HG03095 (cell line): ENCODE data around the gene BRAT1.
A peak's percentile ranks its signal among the peaks of the same experiment; 100 is the strongest.
"Not testable (repeated sequence)": the region's sequence is repeated elsewhere in the genome, so short reads cannot be mapped to it uniquely, and the experiment has no call there.

Experiments
- ATAC-seq: cut with Tn5 transposase; IDR thresholded peaks from one replicate; pipeline ENCODE4 v1.9.1; 2021; ENCODE audit warnings: moderate library complexity; ENCODE audit not compliant: unreplicated experiment

Gene BRAT1

GRCh38 chr7:2555121-2556052, at the start of gene BRAT1:
Gene BRAT1 (minus strand): TSS chr7:2555524. CDS start chr7:2554431, 1,093 bp downstream.
- peak; percentile 68 for ATAC-seq

- no peak for ATAC-seq
Measured at GRCh38 chr7:2604608-2605174, 49.4 kb upstream of the BRAT1 start.

GRCh38 chr7:2603044-2603965, 48.0 kb upstream of the BRAT1 start:
- no peak for ATAC-seq

GRCh38 chr7:2602406-2603043, 47.2 kb upstream of the BRAT1 start:
- ATAC-seq: no peak

GRCh38 chr7:2601907-2602306, 46.6 kb upstream of the BRAT1 start:
- ATAC-seq: no peak

- ATAC-seq: no peak
Measured at GRCh38 chr7:2601065-2601464, 45.7 kb upstream of the BRAT1 start.

GRCh38 chr7:2598154-2598823, 43.0 kb upstream of the BRAT1 start:
- ATAC-seq: no peak

GRCh38 chr7:2597273-2597640, 41.9 kb upstream of the BRAT1 start:
- no peak for ATAC-seq

- ATAC-seq: no peak
Measured at GRCh38 chr7:2596464-2597272, 41.3 kb upstream of the BRAT1 start.

GRCh38 chr7:2595258-2595860, 40.0 kb upstream of the BRAT1 start:
- ATAC-seq: no peak

- ATAC-seq: no peak
Measured at GRCh38 chr7:2594599-2594998, 39.3 kb upstream of the BRAT1 start.

GRCh38 chr7:2593036-2593727, 37.9 kb upstream of the BRAT1 start:
- no peak for ATAC-seq

GRCh38 chr7:2592375-2592865, 37.1 kb upstream of the BRAT1 start:
- ATAC-seq: no peak

- ATAC-seq: not testable (repeated sequence)
Measured at GRCh38 chr7:2589941-2590340, 34.6 kb upstream of the BRAT1 start.

GRCh38 chr7:2589341-2589740, 34.0 kb upstream of the BRAT1 start:
- ATAC-seq: no peak

GRCh38 chr7:2587778-2588177, 32.5 kb upstream of the BRAT1 start:
- no peak for ATAC-seq

GRCh38 chr7:2587134-2587533, 31.8 kb upstream of the BRAT1 start:
- no peak for ATAC-seq

GRCh38 chr7:2586326-2587020, 31.1 kb upstream of the BRAT1 start:
- ATAC-seq: no peak
